GM19239 (cell line): ENCODE results near the gene TRIO.
"Not testable (repeated sequence)": the region's sequence is repeated elsewhere in the genome, so short reads cannot be mapped to it uniquely, and the experiment has no call there.

Experiments
- DNase-seq: peaks from one replicate; pipeline ENCODE4 v3.0.0; 2011; ENCODE audit warnings: low spot score; ENCODE audit not compliant: insufficient read length
- FAIRE-seq: peaks from 2 replicates; lab custom pipeline; 2011; peaks lifted over from hg19 to GRCh38; lab: Jason Lieb, UNC

TRIO gene

DNA sequence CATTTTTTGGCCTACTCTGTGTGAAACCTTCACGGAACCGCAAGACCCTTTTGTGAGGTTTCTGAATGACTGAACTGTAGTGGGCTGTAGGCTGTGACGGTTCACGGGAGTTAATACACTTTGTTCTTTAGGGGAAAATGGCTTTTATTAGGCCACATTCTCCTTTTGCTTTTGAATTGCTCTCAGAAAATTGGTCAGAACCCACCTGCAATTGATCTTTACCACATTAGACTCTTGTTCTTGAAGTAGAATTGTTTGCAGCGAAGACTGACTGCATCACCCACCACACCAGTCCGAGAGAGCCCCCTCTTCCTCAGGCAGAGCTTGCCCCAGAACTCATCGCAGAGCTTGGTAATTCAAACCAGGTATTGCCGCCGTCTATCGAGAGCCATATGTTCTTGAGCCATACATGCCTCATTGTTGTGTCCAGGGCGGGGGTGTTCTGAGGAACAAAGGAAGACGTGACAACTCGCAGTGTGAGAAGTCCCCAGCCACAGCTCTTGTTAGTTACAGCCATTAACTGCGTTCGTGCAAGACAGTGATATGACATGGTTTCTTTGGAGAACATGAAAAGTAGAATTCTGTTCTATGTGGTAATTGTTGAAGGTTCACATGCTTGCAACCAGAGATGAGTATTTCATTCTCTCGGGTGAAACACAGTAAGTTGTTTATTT is 272.0 kb downstream of the TRIO start:
- FAIRE-seq (no peak), DNase-seq (no peak)

- DNase-seq = no peak
- no peak for FAIRE-seq
Observed at GRCh38 chr5:14415698-14416074, 272.5 kb downstream of the TRIO start.

DNA sequence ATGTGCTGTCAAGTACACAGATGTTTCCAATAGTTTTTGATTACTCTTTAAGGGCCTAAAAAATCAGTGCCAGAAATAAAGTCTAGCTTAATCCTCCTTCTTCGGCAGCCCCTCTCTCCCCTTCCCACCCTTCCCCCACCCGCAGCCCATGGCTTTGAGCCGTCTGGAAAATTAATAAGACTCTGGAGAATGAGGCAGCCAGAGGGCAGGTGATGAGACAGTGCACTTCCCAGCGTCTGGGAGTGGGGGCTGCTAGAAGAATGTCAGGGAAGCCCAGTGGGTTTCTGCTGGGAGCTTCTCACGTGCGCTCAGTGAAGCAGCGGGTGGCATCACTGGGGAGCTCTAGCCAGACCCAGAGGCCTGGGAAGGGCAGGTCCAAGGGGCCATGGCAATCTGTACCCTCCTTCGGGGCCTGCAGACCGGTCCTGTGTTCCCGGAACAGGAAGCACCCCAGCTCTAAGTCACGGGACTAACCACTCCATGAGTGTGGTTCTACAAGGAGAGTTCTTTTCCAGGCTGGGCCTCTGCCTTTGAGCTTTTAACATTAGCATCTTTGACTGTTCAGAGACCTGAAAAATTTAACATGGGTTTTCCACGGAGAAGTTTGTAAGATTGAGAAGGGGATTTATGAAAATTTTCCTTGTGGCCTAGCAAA is 273.6 kb downstream of the TRIO start:
- FAIRE-seq (no peak), DNase-seq (no peak)

DNA sequence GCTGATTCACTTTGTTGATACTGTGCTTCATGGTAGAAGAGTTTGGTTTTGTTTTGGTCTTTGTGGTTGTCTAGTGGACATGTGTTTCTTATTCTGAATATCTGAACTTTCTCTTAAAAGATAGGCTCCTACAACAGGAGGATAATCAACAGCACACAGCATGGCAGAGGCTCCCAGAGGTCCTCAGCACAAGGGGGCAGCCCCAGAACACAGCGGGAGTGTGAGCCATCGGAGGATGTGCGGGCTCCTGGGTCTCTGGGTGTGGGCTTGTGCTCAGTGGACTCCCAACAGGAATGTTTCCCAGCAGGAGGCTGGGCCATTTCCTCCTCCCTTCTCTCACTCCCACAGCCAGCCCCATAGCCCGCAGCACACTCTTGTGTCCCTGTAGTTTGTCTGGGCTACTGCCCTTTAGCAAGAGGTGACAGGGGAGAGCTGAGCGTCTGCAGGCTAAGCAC is 274.2 kb downstream of the TRIO start:
- FAIRE-seq (no peak), DNase-seq (no peak)

DNA sequence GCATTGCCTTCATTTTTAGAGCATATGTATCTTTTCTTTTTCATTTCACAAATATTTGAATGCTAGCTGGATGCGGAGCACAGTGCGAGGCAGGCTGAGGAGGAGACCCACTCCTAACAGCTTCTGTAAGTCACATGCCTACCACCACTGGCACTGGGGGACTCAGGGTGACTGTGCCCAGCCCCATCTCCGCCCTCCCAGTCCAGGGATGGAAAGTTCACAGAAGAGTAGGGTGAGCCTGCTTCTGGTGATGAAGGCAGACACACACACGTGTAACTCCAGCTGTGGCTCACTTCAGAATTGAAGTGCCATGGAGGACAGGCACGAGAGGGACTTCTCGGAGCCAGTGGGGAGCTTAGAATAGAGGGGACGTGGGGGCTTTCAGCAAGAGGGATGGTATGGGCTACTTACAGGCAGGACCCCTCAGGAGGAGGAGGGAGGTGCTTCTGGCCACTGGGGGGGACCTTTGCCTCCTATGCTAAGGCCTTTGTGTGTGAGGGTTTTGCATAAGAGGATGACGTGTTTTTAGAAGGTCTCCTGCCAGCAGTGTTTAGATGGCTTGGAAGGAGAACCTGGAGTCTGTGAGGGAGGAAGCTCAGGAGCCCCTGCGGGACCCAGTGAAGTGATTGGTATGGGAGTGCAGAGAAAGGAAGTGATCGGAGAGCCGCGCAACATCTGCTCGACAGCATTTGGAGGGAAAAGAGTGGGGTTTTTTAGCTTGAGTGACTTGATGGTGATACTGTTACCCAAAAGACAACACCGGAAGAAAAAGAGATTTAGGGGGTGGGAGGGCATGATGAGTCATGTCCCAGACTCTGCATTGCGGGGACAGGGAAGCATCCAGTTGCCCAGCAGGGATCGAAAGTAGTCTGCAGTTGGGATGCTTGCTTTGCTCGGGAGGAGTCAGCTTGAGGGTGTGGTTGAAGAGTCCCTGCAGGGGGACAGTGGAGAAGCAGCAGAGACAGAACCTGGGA is 274.9 kb downstream of the TRIO start:
- FAIRE-seq (no peak), DNase-seq (no peak)

- no peak for DNase-seq
- FAIRE-seq = no peak
Observed at GRCh38 chr5:14419686-14420085, 276.5 kb downstream of the TRIO start.

DNA sequence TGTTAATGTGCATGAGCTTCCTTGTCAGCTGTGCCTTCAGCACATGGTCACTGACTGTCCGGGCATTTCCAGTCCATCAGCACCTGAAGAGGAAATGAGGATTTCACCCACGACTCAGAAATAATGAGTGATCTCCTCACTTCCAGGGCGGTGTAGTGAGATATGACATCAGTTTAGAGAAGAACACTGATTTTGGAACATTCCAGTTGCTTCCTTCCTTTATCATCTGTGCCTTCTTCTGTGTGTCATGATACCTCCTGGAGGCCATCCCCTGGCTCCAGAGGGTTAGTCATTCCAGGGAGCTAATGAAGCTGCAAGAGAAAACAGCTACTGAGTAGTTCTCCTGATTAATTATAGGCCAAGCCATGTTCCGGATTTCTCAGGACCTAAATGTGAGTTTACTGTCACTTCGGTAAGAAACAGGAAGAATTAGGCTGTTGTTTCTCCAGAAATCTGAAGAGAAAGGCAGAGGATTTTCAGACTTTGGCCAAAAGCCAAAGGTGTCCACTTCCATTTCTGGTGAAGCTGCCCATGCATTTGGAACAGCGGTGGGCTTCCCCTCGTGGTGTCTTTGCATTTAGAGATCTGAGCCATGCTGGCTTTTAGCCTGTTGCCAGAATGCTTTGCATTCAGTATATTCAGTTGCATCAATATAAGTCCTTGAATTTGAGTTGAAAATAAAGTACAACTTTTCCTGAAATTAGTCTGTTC is 277.1 kb downstream of the TRIO start:
- FAIRE-seq (no peak), DNase-seq (no peak)

- DNase-seq (no peak), FAIRE-seq (no peak)
Observed at GRCh38 chr5:14421851-14422250, 278.7 kb downstream of the TRIO start.

DNA sequence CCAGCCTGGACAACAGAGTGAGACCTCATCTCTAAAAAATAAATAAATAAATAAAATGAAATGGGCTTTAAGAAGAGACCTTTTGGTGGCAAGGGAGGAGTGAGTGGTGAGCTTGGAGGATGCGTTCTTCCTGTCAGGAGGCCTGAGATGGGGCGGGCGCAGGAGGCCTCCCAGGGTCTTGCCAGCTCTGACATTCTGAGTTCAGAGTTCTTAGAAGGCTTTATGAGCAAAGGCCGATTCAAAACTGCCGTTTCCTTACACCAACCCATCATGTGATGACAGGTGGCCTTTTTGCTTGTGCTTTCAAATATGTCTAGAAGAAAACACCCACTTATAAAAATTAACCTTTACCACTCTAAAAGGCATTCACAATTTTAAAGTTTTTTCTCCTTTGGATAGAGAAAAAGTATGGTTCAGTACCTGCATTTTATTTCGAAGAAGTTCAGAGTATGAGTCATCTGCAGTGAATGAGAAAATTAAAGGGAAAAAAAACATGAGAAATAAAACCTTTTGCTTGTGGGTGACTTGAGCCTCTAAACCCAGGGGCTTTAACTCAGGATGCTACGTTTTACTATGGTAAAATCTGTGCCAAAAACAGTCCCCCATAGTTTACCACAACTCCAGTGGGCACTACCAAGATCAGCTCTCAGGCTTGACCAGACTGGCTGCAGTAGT is 281.0 kb downstream of the TRIO start:
- DNase-seq (no peak), FAIRE-seq (no peak)

- FAIRE-seq (no peak), DNase-seq (no peak)
Observed at GRCh38 chr5:14425559-14425958, 282.4 kb downstream of the TRIO start.

DNA sequence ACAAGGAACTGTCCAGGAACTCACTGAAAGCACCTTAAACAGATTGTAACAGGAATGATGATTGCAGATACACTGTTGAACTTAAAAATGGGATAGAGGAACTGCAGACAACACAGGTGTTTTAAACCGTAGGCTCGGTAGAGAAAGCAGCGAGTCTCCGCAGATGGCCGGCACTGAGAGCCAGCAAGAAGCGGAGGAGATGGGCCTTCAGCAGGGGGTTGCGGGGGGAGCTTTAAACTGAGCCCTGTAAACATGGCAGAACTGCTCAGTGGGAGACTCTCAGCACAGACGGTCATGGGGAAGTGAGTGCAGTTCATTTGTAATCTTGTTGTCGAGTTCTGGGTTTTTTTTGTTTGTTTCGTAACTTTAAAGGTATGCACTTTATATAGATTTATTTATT is 283.4 kb downstream of the TRIO start:
- FAIRE-seq = no peak

DNA sequence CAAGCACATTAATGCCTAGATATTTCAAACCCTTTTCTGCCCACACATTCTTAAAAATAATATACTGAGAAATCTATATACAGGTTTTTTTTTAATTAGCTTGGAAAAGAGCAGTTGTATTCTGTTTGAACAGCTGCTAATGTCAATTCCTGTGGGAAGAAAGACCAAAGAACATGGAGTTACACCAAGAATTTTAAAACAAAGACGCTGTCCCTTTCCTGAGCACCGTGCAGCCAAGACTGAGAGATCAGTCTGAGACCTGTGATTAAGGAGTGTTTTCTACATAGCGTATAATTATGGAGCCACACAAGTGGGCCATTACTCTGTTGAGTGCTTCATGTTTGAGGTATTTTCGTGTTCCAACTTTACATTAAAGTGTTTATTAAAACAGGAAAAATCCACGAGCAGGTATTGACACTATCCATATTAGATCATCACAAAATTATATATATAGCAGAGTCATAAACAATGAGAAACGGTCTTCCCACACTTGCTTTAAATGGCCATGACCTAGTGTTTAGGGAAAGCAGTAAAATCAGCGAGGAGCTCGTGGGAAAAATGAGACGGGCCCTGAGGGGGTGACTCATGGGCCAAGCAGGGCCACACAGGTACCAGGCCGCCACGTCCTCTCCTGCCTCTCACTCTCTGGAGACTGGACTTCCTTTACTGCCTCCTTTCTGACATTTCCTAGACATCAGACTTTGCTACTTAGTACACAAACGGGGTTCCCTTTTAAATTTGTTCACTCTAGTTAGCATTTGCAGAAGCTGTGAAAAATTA is 285.4 kb downstream of the TRIO start:
- FAIRE-seq = no peak
- DNase-seq = no peak

More for the DNA sequence above, 283.4 kb downstream of the TRIO start:
- DNase-seq = no peak

DNA sequence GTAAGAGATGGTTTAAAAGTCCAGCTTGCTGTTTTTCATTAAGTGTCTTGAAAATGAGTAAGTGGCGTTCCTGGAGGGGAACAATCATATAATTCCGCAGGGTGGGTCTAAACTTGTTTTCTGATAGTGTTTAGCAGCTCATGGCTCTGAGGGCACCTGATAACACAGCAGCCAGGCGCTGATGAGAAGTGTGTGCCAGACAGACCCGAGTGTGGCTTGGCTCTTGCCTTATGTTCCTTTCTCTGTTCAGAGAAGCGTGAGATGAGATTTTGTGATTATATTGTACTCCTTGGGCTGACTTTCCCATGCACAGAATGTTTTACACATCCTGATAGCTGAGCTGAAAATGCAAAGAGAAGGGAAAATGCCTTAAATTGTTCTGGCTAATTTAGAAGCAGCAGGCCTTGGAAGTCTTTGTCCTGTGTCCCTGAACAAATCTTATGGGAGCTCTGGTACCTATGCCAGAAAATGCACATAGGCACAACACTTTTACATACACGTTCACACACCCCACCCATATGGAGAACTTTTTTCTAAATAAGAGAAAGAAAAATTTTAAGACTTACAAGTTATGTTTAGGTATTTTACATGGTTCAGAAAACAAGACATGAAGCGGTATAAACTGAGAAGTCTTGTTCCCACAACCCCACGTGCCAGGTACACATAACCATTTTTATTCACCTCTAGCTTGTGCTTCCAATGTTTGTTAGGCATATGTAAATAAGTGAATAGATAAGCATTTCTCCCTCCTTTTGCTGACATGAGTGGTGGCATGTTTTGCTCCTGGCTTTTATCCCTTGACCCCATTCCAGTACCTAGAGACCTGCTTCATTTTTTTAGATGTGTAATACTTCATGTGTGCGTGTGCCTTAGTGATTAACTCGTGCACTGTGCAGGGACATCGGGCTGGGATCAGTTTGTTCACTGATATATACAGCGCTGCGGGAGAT is 286.2 kb downstream of the TRIO start:
- no peak for FAIRE-seq
- no peak for DNase-seq

GRCh38 chr5:14431534-14431933 is 288.4 kb downstream of the TRIO start:
- DNase-seq (no peak), FAIRE-seq (no peak)

DNA sequence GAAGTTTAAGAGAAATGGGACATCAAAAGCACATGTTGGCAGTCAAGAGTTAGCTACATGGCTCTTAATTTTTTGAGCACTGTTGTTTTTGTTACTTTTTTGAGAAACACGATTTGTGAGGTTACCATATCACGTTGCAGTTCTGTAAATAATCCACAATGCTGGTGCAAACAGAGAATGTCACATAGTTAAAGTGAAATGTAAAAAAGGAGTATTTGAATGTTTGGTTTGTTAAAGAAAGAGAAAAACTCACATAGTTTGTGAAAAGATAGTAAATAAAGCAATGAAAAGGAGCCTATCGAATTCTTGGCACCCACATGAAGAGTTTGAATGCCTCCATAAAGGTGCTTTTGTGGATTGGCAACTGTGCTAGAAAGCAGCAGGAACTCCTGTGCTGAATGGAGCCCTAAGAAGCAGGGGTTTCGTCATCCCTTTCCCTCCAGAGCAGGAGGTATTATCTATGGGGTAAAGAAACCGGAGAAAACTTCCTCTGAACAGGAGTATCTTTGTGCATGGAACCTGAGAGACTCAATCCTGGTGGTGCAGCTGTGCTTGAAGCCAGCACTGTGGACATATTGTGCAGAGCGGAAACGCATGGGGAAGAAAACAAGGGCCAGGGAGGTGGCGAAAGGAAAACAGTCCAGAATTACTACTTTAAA is 289.9 kb downstream of the TRIO start:
- DNase-seq (no peak), FAIRE-seq (no peak)

GRCh38 chr5:14435481-14435880 is 292.3 kb downstream of the TRIO start:
- no peak for DNase-seq
- no peak for FAIRE-seq

- FAIRE-seq = not testable (repeated sequence)
Observed at GRCh38 chr5:14436122-14436521, 293.0 kb downstream of the TRIO start.

More at GRCh38 chr5:14436122-14436521, 293.0 kb downstream of the TRIO start:
- DNase-seq = not testable (repeated sequence)
